HG02571 (cell line): ENCODE measurements around the gene CEP72.
"Not testable (repeated sequence)": the region's sequence is repeated elsewhere in the genome, so short reads cannot be mapped to it uniquely, and the experiment has no call there.

ENCODE experiments used
- ATAC-seq: cut with Tn5 transposase; IDR thresholded peaks from one replicate; pipeline ENCODE4 v1.9.1; 2021; ENCODE audit warnings: mild to moderate bottlenecking, moderate library complexity; ENCODE audit not compliant: unreplicated experiment

The CEP72 gene

DNA sequence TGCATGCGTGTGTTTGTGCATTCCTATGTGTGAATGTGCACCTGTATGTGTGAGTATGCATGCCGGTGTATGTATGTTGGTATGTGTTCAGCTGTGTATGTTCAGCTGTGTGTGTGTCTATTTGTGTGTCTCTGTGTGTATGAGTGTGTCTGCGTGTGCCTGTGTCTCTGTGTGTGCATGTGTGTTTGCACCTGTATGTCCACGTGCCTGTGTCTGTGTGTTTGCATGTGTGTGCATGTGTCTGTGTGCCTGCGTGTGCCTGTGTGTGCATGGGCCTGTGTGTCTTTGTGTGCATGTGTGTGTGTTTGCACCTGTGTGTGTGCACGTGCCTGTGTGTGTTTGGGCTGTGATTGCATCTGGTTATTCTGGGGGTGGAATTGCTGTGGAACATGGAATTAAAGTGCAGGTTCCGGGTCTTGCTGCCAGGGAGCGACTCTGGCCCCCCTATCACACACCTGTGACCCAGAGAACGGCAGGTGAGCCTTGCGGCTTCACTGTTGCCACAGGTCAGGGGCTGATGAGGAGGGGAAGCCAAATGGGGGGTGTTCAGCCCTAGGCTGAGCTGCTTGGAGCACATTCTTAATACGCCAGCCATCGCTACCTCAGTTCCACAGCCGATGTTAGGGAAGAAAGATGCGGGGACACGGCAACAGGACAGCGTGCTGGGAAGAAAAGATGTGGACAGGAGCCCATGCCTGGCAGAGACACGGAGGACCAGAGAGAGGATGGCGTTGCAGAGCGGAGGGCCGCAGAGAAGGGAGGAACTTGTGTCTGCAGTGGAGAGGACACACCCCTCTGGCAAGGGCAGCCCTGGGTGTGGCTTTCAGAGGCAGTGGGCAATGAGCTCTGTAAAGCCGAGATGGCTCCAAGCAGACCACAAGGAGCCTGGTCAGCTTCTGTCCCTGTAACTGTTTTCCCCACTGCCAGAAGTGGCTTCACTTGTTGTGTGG lies 84.9 kb downstream of the CEP72 start:
- not testable (repeated sequence) for ATAC-seq
